Mucosa of stomach (tissue), 1 donor: ENCODE data around the gene BRICD5.

Experiments
- H3K27me3 ChIP-seq: one replicate; pipeline ENCODE4 v1.7.0; 2013; ENCODE audit warnings: mild to moderate bottlenecking, low read length; ENCODE audit not compliant: control insufficient read depth, insufficient read depth
- H3K36me3 ChIP-seq: one replicate; pipeline ENCODE4 v1.7.0; 2013; ENCODE audit warnings: low read length; ENCODE audit not compliant: control insufficient read depth, insufficient read depth
- H3K4me1 ChIP-seq: one replicate; pipeline ENCODE4 v1.7.0; 2013; ENCODE audit warnings: mild to moderate bottlenecking, low read length; ENCODE audit not compliant: control insufficient read depth, insufficient read depth
- H3K4me3 ChIP-seq: one replicate; pipeline ENCODE4 v1.7.0; 2013; ENCODE audit warnings: low read length
- H3K9ac ChIP-seq: one replicate; pipeline ENCODE4 v1.7.0; 2013; ENCODE audit warnings: mild to moderate bottlenecking, low read length, moderate library complexity
- H3K9me3 ChIP-seq: one replicate; pipeline ENCODE4 v1.7.0; 2013; ENCODE audit warnings: mild to moderate bottlenecking, low read length, moderate library complexity; ENCODE audit not compliant: control insufficient read depth
- donor health status: Pancreatic carcinoma.

Gene BRICD5

GRCh38 chr16:2228161-2228824 lies 17.6 kb upstream of the BRICD5 start:
- no peaks in the 10 kb centered on the region for H3K27me3 ChIP-seq
- H3K4me1 ChIP-seq = peaks cover 25% of the 10 kb centered on the region
- H3K9ac ChIP-seq = no peak overlapping the region
- no peaks in the 10 kb centered on the region for H3K9me3 ChIP-seq
- H3K4me3 ChIP-seq = no peak overlapping the region
- peaks cover 3% of the 10 kb centered on the region for H3K36me3 ChIP-seq

GRCh38 chr16:2226918-2227317 lies 16.3 kb upstream of the BRICD5 start:
- H3K9me3 ChIP-seq = no peaks in the 10 kb centered on the region
- H3K4me3 ChIP-seq = no peak overlapping the region
- H3K36me3 ChIP-seq = peaks cover 3% of the 10 kb centered on the region

GRCh38 chr16:2226245-2226793 lies 15.7 kb upstream of the BRICD5 start:
- H3K9ac ChIP-seq = peak overlapping the region; percentile 24
- H3K36me3 ChIP-seq = peaks cover 3% of the 10 kb centered on the region
- H3K4me3 ChIP-seq = no peak overlapping the region
- no peaks in the 10 kb centered on the region for H3K9me3 ChIP-seq
- no peaks in the 10 kb centered on the region for H3K27me3 ChIP-seq
- H3K4me1 ChIP-seq = peaks cover 25% of the 10 kb centered on the region

More at GRCh38 chr16:2226918-2227317, 16.3 kb upstream of the BRICD5 start:
- Histone ChIP-seq H3K27me3 (no peaks in the 10 kb centered on the region), H3K9ac (no peak overlapping the region), H3K4me1 (peaks cover 25% of the 10 kb centered on the region)

GRCh38 chr16:2223942-2224486 lies 13.4 kb upstream of the BRICD5 start:
- H3K4me1 ChIP-seq = peaks cover 25% of the 10 kb centered on the region
- H3K9me3 ChIP-seq = no peaks in the 10 kb centered on the region
- H3K27me3 ChIP-seq = no peaks in the 10 kb centered on the region
- H3K4me3 ChIP-seq = peak overlapping the region; percentile 77
- no peaks in the 10 kb centered on the region for H3K36me3 ChIP-seq
- peak overlapping the region; percentile 93 for H3K9ac ChIP-seq

GRCh38 chr16:2223221-2223941 lies 12.7 kb upstream of the BRICD5 start, which contains the start of gene E4F1:
TSS of gene E4F1 (plus strand) at chr16:2223591. CDS start at chr16:2223614, 23 bp downstream.
- H3K4me1 ChIP-seq = peaks cover 25% of the 10 kb centered on the region
- no peaks in the 10 kb centered on the region for H3K36me3 ChIP-seq
- H3K27me3 ChIP-seq = no peaks in the 10 kb centered on the region
- H3K9me3 ChIP-seq = no peaks in the 10 kb centered on the region
- peak within 1 kb of the TSS; percentile 93 for H3K9ac ChIP-seq
- peak within 1 kb of the TSS; percentile 77 for H3K4me3 ChIP-seq

GRCh38 chr16:2216330-2216729 lies 5.7 kb upstream of the BRICD5 start:
- no peaks in the 10 kb centered on the region for H3K27me3 ChIP-seq
- H3K4me3 ChIP-seq = no peak overlapping the region
- H3K36me3 ChIP-seq = no peaks in the 10 kb centered on the region

GRCh38 chr16:2214719-2214968 lies 4.0 kb upstream of the BRICD5 start, which contains the start of gene PGP:
TSS of gene PGP (minus strand) at chr16:2214840. CDS start at chr16:2214777, 63 bp downstream.
- H3K9ac ChIP-seq = peak within 1 kb of the TSS; percentile 86
- H3K4me1 ChIP-seq = peaks cover 22% of the 10 kb centered on the region
- H3K36me3 ChIP-seq = no peaks in the 10 kb centered on the region
- H3K27me3 ChIP-seq = no peaks in the 10 kb centered on the region
- H3K9me3 ChIP-seq = no peaks in the 10 kb centered on the region
- peak within 1 kb of the TSS; percentile 46 for H3K4me3 ChIP-seq

More at GRCh38 chr16:2216330-2216729, 5.7 kb upstream of the BRICD5 start:
- peaks cover 22% of the 10 kb centered on the region for H3K4me1 ChIP-seq
- H3K9ac ChIP-seq = no peak overlapping the region
- no peaks in the 10 kb centered on the region for H3K9me3 ChIP-seq

- Histone ChIP-seq H3K9me3 (no peaks in the 10 kb centered on the region), H3K4me1 (peaks cover 22% of the 10 kb centered on the region), H3K9ac (peak overlapping the region; percentile 61)
Measured at GRCh38 chr16:2213817-2214718, 3.4 kb upstream of the BRICD5 start.

GRCh38 chr16:2212362-2213324 lies 2.0 kb upstream of the BRICD5 start:
- Histone ChIP-seq H3K27me3 (no peaks in the 10 kb centered on the region), H3K9me3 (no peaks in the 10 kb centered on the region), H3K4me1 (peaks cover 22% of the 10 kb centered on the region), H3K4me3 (no peak overlapping the region), H3K9ac (peak overlapping the region; percentile 35), H3K36me3 (peaks cover 4% of the 10 kb centered on the region)

More at GRCh38 chr16:2213817-2214718, 3.4 kb upstream of the BRICD5 start:
- Histone ChIP-seq H3K36me3 (no peaks in the 10 kb centered on the region), H3K27me3 (no peaks in the 10 kb centered on the region), H3K4me3 (peak overlapping the region; percentile 2)

GRCh38 chr16:2211923-2212347 lies 1.3 kb upstream of the BRICD5 start:
- no peak overlapping the region for H3K4me3 ChIP-seq
- no peaks in the 10 kb centered on the region for H3K9me3 ChIP-seq
- peaks cover 4% of the 10 kb centered on the region for H3K36me3 ChIP-seq
- H3K9ac ChIP-seq = no peak overlapping the region
- no peaks in the 10 kb centered on the region for H3K27me3 ChIP-seq
- peaks cover 22% of the 10 kb centered on the region for H3K4me1 ChIP-seq

GRCh38 chr16:2210009-2210332 lies 692 bp downstream of the BRICD5 start:
- Histone ChIP-seq H3K4me1 (peaks cover 29% of the 10 kb centered on the region), H3K9me3 (no peaks in the 10 kb centered on the region), H3K9ac (no peak overlapping the region), H3K27me3 (no peaks in the 10 kb centered on the region), H3K36me3 (peaks cover 4% of the 10 kb centered on the region), H3K4me3 (no peak overlapping the region)
